Cardiac fibroblast (primary cell): ENCODE results near the gene KIAA1191.

Experiments
- DNase-seq, 2 donors: peaks; one replicate each; pipeline versions ENCODE4 v3.0.0 to v3.0.0-alpha.2; 2010; ENCODE audit warnings: low read depth in 2 of 2
- H3K4me3 ChIP-seq, 2 donors: replicated peaks in 1 of 2; 1 replicate in 1 of 2; 2 replicates in 1 of 2; pipeline ENCODE4 v1.5.1; 2011; ENCODE audit warnings: low read depth in 2 of 2, low read length in 2 of 2, mild to moderate bottlenecking in 2 of 2, moderate library complexity in 1 of 2
- TF ChIP-seq, protein P1 (sequence below): IDR thresholded peaks from one replicate; pipeline ENCODE4 v1.5.1; 2011; ENCODE audit warnings: low read depth, mild to moderate bottlenecking, low read length, inconsistent platforms

Gene KIAA1191

DNA sequence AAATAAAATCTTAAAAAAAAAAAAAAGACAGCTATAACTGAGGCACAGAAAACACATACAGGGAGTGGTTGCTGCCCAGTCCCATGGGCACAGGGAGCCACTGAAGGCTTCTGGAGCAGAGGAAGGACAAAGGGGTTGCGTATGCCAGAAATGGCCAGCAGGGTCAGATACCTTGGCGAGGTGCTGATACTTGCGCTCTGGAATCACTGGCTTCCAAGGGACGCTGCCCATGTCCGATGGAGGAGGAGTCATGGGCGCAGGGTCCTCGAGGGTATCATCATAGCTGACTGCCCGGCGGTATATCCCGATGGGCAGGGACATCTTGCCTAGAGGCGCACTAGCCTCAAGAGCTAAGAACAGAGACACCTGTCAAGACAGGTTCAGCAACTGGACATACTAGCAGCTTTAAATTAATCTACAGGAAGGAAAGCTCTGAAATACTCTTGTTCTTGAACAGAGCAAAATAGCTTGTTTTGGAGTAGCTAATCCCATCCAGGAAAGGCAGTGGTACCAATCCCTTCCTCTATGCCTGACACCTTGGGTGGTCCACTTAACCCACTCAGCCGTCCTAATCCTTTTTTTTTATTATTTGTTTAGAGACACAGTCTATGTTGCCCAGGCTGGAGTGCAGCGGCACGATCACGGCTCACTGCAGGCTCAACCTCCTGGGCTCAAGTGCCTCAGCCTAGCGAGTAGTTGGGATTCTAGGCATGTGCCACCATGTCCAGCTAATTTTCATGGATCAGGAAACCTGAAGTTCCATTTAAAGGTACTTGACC, 6.0 kb downstream of the KIAA1191 start:
- H3K4me3 ChIP-seq = no peak overlapping the region
- DNase-seq = no peak
- TF ChIP-seq, protein P1, sequence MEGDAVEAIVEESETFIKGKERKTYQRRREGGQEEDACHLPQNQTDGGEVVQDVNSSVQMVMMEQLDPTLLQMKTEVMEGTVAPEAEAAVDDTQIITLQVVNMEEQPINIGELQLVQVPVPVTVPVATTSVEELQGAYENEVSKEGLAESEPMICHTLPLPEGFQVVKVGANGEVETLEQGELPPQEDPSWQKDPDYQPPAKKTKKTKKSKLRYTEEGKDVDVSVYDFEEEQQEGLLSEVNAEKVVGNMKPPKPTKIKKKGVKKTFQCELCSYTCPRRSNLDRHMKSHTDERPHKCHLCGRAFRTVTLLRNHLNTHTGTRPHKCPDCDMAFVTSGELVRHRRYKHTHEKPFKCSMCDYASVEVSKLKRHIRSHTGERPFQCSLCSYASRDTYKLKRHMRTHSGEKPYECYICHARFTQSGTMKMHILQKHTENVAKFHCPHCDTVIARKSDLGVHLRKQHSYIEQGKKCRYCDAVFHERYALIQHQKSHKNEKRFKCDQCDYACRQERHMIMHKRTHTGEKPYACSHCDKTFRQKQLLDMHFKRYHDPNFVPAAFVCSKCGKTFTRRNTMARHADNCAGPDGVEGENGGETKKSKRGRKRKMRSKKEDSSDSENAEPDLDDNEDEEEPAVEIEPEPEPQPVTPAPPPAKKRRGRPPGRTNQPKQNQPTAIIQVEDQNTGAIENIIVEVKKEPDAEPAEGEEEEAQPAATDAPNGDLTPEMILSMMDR = no peak

DNA sequence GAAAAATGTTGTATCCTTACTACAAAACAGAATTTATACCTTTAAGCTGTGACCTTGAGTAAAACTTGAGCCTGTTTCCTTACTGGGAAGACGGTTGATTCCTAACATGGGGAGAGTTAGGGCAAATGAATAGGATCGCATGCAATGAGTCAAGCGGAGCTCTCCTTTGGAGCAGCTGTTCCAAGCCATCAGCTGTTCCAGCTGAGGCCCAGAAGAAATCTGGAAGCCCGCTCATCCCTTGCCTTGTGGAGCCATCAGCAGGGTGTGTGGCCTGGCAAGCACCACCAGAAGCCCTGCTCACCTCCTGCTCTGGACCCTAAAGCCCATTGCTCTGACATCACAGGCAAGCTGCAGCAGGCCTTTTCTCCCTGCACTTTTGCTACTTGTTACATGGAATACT, 8.0 kb downstream of the KIAA1191 start:
- TF ChIP-seq, protein P1 = no peak
- no peak for DNase-seq
- H3K4me3 ChIP-seq = no peak overlapping the region

DNA sequence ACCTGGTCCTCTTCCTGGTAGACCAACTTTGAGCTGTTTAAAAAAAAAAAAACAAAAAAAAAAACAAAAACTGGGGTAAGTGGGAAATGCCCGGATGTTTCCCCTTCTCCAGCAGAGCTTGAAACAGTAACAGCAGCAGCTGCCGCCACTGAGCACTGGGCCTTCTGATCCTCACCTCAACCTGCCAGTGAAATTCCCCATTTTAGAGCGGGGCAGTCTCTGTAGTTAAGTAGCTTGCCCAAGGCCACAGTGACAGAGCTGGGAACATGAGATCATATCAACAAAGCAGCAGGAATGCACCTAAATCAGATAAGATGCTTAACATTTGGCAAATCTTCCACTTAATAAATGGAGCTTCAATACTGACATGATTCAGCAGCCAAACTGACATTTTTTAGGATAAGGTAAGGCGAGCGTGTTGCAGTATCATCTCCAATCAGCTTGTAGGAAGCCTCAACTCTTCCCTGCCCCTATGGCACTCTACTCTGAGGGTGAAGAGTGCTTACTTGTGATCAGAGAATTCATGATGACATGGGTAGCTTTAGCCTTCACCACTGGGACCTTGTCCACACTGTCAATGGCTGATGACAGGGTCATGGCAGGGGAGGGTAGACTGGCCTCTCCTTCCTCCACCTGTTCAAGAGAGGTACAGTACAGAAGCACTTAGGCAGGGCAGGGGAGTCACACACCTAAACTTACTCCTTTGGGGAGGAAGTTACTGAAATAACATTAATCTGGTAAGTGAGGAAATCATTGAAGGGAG, 9.3 kb downstream of the KIAA1191 start:
- H3K4me3 ChIP-seq = no peak overlapping the region
- TF ChIP-seq, protein P1 = no peak
- DNase-seq = no peak

DNA sequence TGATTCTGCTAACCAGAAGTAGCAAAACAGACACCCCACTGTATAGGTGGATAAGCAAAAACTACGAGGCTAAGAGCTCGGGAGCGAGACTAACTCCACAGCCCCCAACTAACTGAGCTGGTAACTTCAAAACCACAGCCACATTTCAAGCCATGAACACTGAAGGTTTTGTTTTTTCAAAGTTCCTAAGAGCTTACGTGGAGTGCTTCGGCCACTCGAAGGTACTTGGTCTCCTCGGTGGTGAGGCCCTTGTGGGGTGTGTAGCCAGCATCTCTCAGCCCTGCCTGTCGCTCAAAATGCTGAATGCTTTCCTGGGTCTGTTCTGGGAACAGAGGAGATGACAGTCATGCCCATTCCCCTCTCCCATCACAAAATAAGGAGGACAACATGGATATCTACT, 11.1 kb downstream of the KIAA1191 start:
- TF ChIP-seq, protein P1 = no peak
- no peak overlapping the region for H3K4me3 ChIP-seq
- no peak for DNase-seq

DNA sequence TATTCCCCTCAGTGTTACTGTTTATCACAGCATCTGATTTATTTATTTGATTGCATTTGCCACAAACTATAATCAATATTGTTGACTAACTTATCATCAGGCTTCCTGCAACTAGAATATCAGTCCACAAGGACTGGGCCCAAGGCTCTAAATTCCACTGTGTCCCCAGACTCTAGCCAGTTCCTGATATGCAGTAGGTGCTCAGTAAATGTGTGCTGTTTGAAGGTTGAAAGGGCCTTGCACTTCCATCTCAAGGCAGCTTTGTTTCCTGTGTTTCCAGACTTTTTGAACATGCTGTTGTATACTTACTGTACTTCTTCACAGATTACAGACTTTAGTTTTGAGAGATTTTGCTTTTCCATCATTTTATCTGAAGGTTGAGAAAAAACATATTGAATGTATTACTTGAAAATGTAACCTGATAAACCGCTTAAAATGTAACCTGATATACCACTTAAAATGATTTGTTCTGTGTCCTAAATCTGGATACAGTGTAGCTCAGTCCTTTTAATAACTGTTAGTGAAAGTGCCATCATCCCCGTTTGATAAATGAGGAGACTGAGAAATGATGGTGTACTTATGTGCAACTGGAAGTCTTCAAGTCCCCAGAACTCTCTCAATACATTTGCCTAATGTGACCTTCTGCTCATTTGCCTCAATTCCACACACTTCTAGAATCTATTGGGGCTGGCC, 18.7 kb downstream of the KIAA1191 start:
- H3K4me3 ChIP-seq = no peak overlapping the region
- TF ChIP-seq, protein P1 = no peak
- no peak for DNase-seq

DNA sequence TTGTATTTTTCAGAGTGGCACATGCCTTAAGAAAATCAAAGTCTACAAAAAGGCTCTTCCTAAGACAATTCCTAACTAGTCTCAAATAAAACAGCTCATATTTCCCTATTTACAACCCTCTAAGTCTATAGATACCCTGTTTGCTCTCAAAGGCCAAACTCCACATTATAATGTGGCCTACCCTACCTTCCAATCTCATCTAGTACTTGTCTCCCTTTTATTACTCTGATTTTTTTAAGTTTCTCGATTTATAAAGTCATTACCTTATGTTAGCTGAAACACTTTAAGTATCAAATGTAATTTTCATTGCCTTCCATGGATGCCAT, 19.4 kb downstream of the KIAA1191 start:
- no peak for DNase-seq
- no peak overlapping the region for H3K4me3 ChIP-seq
- TF ChIP-seq, protein P1 = no peak
